Mononuclear cell (primary cell): ENCODE measurements around the gene DMTF1. TPM values are rescaled to one million over a fixed set of nuclear protein-coding genes. Genes with fewer than 3 reads are reported as not detected.
A peak's percentile ranks its signal among the peaks of the same experiment; 100 is the strongest.

Source experiments
- H3K27me3 ChIP-seq: 2 replicates; pipeline ENCODE4 v1.6.0; 2011; ENCODE audit warnings: low read length, control low read depth; ENCODE audit not compliant: insufficient read depth
- H3K4me1 ChIP-seq: 2 replicates; pipeline ENCODE4 v1.5.1; 2011; ENCODE audit warnings: mild to moderate bottlenecking, low read length, control low read depth; ENCODE audit not compliant: insufficient read depth
- H3K4me3 ChIP-seq: 2 replicates; pipeline ENCODE4 v1.5.1; 2011; ENCODE audit warnings: mild to moderate bottlenecking, low read length, moderate library complexity
- H3K9me3 ChIP-seq: 2 replicates; pipeline ENCODE4 v1.5.1; 2011; ENCODE audit warnings: low read depth, mild to moderate bottlenecking, control low read depth, low read length
- total RNA-seq: library from RNA; depleted of rRNA; stranded (reverse); fragments of >200 nt; gene quantifications from one replicate; pipeline ENCODE4 v1.2.3, GENCODE V29; 2012

The DMTF1 gene
- total RNA-seq, 1 donor, result 129 TPM

DNA sequence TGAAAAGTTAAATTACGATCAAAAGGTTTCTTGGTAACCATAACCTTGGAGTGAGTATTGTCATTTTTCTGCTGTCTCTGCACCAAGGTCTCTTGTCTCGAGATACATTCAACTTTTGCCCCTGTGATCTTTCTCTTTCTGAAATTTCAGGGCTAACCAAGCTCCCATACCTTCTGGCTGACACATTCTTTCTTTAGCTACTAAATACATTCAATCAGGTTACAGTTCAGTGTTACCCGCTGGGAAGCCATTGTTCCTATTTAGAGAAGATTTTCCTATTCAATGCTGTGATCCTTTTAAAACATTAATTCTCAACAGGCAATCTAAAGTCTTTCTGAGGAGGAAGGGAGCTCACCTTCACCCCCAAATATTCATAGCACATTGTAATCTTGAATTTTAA lies 22.9 kb upstream of the DMTF1 start:
- H3K4me1 ChIP-seq, result no peaks in the 10 kb centered on the region
- H3K4me3 ChIP-seq, result no peak overlapping the region
- H3K9me3 ChIP-seq, result no peaks in the 10 kb centered on the region

DNA sequence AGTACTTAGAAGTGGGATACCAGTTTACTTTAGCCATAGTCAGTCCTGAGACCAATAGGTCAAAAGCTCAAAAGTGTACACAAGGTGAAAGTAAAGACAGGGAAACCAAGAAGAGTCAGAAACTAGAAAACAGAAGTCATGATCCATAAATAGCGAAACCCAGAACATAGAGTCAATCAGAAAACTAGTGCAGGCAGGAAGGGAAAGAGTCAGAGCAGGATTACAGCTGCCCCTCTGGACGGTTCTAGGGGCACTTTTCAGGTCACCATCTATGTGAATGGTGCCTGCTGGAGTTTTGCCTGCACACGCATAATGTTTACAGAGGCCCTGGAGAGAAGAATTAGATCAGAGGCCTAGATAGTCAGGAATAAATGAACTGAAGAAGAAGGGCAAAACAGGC lies 22.4 kb upstream of the DMTF1 start:
- no peak overlapping the region for H3K4me3 ChIP-seq
- H3K4me1 ChIP-seq, result no peaks in the 10 kb centered on the region
- no peaks in the 10 kb centered on the region for H3K27me3 ChIP-seq
- H3K9me3 ChIP-seq, result no peaks in the 10 kb centered on the region

More for the DNA sequence above, 22.9 kb upstream of the DMTF1 start:
- no peaks in the 10 kb centered on the region for H3K27me3 ChIP-seq

DNA sequence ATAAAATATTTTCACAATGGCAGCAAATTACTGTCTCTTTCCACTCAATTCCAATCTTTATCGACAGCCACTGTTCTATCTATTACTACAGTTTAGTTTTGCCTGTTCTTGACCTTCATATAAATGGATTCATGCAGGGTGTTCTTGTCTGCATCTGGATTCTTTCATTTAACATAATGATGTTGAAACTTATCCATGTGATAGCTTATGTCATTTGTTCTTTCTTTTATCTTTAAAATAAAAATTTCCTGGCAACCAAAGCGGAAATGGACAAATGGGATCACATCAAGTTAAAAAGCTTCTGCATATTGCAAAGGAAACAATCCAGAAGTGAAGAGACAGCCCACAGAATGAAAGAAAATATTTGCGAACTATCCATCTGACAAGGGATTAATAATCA lies 20.5 kb upstream of the DMTF1 start:
- no peaks in the 10 kb centered on the region for H3K9me3 ChIP-seq
- H3K4me3 ChIP-seq, result no peak overlapping the region
- H3K4me1 ChIP-seq, result no peaks in the 10 kb centered on the region
- no peaks in the 10 kb centered on the region for H3K27me3 ChIP-seq

DNA sequence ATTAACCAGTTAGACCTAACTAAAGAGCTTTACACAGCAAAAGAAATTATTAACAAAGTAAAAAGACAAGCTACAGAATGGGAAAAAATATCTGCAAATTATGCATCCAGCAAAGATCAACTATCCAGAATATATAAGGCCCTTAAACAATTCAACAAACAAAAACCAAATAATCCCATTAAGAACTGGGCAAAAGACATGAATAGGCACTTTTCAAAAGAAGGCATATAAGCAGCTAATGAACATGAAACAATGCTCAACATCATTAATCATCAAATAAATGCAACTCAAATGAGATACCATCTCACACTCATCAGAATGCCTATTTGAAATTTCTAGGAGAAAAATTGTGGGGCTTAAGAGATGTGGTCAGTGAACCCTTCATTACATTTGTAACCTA lies 15.0 kb upstream of the DMTF1 start:
- no peaks in the 10 kb centered on the region for H3K27me3 ChIP-seq

DNA sequence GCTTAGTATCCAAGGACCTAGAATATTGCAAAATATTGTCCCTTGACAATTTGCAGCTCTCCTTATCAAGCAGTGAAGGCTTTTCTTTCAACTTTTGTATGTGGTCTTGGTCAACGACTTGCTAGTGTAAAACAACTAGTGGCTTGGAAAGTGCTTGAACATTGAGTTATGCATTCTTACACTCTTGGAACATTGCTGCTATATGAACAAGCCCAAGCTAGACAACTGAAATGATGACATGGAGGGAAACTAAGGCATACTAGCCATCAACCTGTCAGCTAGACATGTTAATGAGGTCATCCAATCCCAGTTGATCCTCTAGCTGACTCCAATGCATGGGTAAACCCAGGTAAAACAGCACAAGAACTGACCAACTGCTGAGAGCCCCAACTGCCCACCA lies 12.7 kb upstream of the DMTF1 start:
- H3K4me3 ChIP-seq, result no peak overlapping the region
- H3K27me3 ChIP-seq, result no peaks in the 10 kb centered on the region
- no peaks in the 10 kb centered on the region for H3K9me3 ChIP-seq
- no peaks in the 10 kb centered on the region for H3K4me1 ChIP-seq

More for the DNA sequence above, 15.0 kb upstream of the DMTF1 start:
- Histone ChIP-seq H3K9me3 (no peaks in the 10 kb centered on the region), H3K4me3 (no peak overlapping the region), H3K4me1 (no peaks in the 10 kb centered on the region)

DNA sequence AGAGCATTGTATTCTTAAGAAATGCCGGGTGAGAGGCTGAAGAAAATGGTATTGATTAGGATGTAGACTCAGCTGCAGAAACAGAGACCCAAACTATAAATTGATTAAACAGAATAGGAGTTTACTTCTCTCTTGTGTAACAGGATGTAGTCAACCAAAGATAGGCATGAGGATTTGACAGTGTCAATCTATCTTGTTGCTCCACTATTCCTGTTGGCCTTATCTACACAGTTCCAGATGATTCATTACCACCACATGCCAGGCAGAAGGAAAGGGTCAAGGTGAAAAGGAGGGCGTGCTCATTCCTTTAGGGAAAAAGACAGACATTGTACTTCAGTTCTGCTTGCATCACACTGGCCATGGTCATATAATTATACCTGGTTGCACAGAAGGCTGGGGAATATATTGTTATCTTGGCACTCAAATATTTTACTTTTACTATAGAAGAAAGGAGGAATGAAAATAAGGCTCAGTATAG lies 11.9 kb upstream of the DMTF1 start:
- H3K9me3 ChIP-seq, result no peaks in the 10 kb centered on the region
- H3K4me3 ChIP-seq, result no peak overlapping the region
- H3K27me3 ChIP-seq, result no peaks in the 10 kb centered on the region
- H3K4me1 ChIP-seq, result no peaks in the 10 kb centered on the region

DNA sequence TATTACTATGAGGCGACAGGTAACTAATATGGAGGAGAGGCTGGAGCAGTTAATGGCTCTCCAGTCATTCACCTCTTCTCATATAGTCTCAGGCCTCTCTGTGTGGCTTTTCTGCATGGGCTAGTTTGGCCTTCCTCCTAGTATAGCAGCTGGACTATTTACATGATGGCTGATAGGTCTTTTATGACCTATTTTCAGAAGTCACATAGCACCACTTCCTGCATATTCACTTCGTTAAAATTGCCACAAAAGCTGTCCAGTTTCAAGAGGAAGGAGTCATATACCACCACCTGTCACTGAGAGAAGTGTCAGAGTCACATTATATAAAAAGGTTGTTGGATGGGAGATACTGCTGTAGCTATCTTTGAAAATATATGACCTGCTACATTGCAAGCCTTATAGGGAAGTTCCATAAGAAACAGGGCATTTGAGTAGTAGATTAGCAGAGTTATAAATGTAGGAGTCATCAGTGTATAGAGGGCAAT lies 8.0 kb upstream of the DMTF1 start:
- Histone ChIP-seq H3K9me3 (no peaks in the 10 kb centered on the region), H3K4me1 (no peaks in the 10 kb centered on the region), H3K4me3 (no peak overlapping the region), H3K27me3 (no peaks in the 10 kb centered on the region)

DNA sequence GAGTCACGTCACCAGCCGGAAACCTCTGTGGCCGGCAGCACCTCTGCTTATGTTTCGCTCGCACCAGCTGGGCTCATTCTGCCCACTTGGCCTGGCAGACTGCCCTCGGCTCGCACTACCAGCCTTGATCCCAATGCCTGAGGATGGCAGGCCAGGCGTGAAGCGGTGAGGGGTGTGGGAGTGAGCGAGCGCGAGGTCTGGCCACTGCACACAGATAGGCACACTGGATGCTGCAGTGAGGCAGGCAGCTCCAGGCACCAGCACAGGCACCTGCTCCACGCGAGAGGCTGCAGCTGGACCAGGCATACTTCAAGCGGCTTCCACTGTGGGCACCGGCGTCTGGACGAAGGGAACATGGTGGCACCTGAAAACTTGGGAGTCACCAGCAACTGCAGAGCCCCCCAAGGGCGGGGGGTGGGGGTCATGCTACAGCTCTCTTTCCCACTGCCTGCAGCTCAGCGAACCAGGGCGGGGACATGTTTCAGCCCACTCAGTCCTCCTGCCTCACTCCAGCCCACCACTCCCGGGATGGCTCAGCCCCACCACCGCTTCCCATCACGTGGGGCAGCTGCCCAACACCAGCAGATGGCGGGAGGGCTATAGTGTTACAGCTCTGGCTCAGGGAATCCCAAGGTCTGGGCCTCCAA lies 5.4 kb upstream of the DMTF1 start:
- Histone ChIP-seq H3K27me3 (no peaks in the 10 kb centered on the region), H3K4me1 (peaks cover 5% of the 10 kb centered on the region), H3K9me3 (no peaks in the 10 kb centered on the region), H3K4me3 (no peak overlapping the region)

DNA sequence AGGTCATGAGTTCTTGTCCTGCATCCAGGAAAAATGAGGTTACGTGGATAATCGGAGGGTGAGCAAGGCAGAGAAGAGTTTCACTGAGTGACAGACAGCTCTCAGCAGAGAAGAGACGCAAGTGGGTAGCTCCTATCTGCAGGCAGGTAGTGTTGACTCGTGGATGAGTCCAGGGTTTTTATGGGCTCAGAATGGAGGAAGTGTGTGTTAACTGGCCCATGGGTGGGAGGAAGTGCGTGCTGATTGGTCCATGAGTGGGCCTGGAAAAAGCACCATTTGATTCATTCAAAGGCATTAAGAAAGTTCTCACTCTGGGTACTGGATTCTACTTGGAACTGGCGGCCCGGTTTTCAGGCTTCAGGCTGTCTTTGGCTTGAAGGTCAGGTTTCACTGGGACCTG lies 4.8 kb upstream of the DMTF1 start:
- no peak overlapping the region for H3K4me3 ChIP-seq
- H3K27me3 ChIP-seq, result no peaks in the 10 kb centered on the region
- H3K9me3 ChIP-seq, result no peaks in the 10 kb centered on the region
- H3K4me1 ChIP-seq, result peaks cover 5% of the 10 kb centered on the region

DNA sequence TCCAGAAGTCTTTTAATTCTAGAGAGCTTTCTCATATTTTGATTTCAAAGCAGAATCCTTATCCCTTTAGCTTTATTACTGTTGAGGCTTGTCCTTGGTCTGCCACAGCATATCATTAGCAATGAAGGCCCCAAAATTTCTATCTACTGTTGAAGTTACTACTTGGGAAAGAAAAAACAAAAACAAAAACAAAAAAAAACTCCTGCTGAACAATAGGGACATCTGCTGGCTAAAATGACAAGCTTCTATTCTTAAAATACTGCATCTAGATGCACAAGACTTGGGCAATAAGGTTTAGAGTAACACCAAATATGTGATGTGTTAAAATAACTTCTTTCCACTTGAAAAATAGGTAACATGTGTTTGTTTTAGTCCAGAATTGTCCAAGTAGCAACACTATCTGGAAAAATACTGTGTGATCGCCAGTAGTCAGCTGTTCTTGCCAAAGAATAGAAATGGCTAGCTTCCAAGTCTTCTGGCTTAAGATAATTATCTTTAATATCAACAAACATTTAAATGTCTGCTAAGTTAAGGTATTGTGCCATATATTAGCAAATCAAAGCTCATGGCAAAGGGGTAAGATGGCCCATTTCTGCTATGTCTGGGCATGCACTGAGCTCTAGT lies 3.8 kb upstream of the DMTF1 start:
- Histone ChIP-seq H3K4me3 (no peak overlapping the region), H3K4me1 (peaks cover 5% of the 10 kb centered on the region), H3K9me3 (no peaks in the 10 kb centered on the region), H3K27me3 (no peaks in the 10 kb centered on the region)

DNA sequence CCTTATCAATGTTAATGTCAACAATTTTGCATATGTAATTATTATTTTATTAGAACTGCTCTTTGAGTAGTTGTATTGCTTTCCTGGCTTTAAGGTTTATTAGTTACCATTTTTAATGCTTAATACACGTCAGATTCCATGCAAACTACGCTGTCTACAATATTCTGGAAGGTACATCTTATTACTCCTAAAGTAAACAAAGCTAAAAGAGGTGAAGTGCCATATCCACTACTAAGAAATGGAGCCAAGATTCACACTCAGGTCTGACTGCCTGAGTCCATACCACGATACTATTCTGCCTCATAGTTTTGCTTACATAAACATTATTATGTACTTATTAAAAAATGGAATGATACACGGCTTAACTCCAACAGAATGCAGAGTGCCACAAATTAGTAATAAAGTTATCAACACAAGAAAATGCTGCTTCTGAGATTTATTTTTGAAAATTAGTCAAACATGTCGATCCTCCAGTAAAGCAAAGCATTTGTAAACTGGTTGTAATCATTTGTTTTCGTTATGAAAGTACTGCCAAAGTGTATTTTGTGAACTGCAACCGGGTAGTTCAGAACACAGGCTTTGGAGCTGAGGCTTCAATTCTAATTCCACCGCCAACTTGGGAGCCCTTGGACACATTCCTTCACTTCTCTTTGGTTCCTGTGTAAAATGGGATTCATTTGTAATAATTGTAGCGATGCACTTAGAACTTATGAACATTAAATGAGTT lies 1.1 kb upstream of the DMTF1 start:
- H3K27me3 ChIP-seq, result no peaks in the 10 kb centered on the region
- H3K4me1 ChIP-seq, result peaks cover 12% of the 10 kb centered on the region
- H3K9me3 ChIP-seq, result no peaks in the 10 kb centered on the region
- H3K4me3 ChIP-seq, result no peak overlapping the region

DNA sequence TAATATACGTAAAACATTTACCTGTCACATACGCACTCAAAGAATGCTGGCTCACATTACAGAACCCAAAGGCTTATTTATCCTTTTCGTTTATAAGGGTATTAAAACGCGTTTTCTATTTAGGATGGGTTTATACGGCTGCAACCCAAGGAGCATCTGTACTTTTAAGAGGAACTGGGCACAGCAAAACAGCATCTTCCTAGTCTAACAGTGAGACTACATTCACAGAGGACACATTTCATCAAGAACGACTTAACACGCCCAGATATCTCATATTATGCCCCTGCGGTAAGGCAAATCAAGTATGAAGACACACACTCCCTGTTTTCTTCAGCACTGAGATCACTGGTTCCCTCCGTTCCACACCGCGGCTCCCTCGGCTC lies 533 bp upstream of the DMTF1 start:
- Histone ChIP-seq H3K4me3 (peak overlapping the region; percentile 80), H3K4me1 (peaks cover 12% of the 10 kb centered on the region), H3K27me3 (no peaks in the 10 kb centered on the region), H3K9me3 (no peaks in the 10 kb centered on the region)

DNA sequence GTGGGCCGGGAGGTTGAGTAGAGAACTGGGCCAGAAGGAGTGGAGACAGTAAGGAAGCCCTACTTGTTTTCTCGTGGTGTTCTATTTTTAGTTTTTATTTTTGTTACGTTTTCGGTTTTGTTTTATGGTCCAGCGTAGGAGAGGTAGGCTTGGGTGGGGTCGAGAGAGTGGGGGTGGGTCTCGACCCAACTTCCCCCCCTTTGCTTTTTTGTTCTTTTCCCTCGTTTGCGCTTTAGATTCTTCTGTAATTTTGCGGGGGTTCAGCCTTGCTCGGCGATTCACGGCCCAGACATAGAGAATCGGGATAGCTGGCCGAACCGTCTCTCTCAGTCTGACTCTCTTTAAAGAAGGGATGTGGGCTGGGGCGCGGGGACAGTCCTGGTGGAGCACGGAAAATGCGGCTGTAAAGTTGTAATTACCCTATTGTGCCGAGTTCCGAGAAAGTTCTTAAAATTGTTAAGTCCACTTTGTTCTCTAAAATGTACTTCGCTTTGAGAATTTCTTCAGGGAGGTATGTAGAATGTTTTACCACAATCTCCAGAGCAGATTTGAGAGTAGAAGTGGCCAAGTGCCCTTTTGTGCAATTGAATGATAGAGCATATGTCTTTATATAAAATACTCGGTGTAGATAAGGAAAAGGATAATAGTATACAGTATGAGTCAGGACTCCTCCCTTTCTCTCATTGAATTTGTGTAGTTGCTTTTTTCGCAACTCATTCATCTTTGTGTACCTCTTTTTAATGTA lies 816 bp downstream of the DMTF1 start:
- H3K27me3 ChIP-seq, result no peaks in the 10 kb centered on the region
- peak overlapping the region; percentile 80 for H3K4me3 ChIP-seq
- no peaks in the 10 kb centered on the region for H3K9me3 ChIP-seq
- H3K4me1 ChIP-seq, result peaks cover 12% of the 10 kb centered on the region

DNA sequence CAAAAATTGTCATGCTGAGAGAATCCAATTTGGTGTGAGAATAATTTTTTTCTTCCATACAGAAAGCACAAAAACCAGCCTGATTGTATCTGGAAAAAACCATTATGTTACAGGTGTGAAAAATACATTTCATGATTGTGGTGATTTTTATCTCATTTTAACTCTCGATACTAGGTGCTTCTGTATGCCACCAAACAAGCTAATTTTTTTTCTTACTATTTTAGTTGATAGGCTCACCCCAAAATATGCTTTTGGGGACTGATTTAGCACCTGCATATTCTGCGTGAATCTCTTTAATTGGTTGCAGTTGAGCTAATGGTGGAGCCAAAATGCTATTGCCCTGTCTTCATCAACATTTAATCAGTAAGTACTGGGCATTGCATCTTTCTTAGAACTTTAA lies 1.9 kb downstream of the DMTF1 start:
- Histone ChIP-seq H3K4me1 (peaks cover 12% of the 10 kb centered on the region), H3K9me3 (no peaks in the 10 kb centered on the region), H3K27me3 (no peaks in the 10 kb centered on the region), H3K4me3 (no peak overlapping the region)

DNA sequence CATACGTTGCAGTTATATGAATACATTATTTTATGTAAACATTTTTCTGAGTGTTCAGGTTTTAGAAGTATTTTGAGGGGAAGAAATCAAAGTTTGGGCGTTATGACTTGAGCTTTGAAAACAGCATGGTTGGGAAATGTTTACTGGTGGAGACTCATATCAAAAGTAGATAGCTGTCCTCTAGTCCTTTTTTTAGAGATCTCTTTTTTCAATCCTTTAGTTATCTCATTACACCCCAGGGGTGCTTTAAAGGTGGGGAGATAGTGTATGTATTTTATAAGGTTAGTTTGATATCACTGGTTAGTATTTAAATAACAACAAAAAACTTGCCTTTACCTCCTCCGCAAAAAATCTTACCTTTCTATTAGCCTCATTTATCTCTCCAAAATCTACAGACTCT lies 2.3 kb downstream of the DMTF1 start:
- Histone ChIP-seq H3K4me3 (no peak overlapping the region), H3K27me3 (no peaks in the 10 kb centered on the region), H3K4me1 (peaks cover 12% of the 10 kb centered on the region), H3K9me3 (no peaks in the 10 kb centered on the region)
